ENCODE measurements around the gene TMCC1. TPM values are rescaled to one million over a fixed set of nuclear protein-coding genes. Genes with fewer than 3 reads are reported as not detected.

TMCC1 gene
- total RNA-seq, 1 donor from 2014 or later, result 25.9 TPM

GRCh38 chr3:129708328-129708861 lies 185.1 kb downstream of the TMCC1 start:
- peaks cover 7% of the 10 kb centered on the region for H3K36me3 Mint-ChIP-seq (ENCODE audit: low read depth)
- intact Hi-C loops (cut with micrococcal nuclease), result no loop called here
- DNase-seq (no peak), ATAC-seq (ENCODE audit: low read depth) (no peak)
- H3K9me3 Mint-ChIP-seq, result no peaks in the 10 kb centered on the region
- no peak overlapping the region for H3K27ac Mint-ChIP-seq
- H3K4me3 Mint-ChIP-seq, result no peak overlapping the region
- ChIA-PET CTCF (no interaction called here), POLR2A (no interaction called here)
- H3K4me1 Mint-ChIP-seq, result no peaks in the 10 kb centered on the region
- no peaks in the 10 kb centered on the region for H3K27me3 Mint-ChIP-seq
- no peak for TF ChIP-seq CTCF (IDR thresholded peaks at IDR 0.05)

- H3K27ac Mint-ChIP-seq, result no peak overlapping the region
- no peaks in the 10 kb centered on the region for H3K27me3 Mint-ChIP-seq
- DNase-seq (no peak), ATAC-seq (ENCODE audit: low read depth) (no peak)
- no peaks in the 10 kb centered on the region for H3K4me1 Mint-ChIP-seq
- peaks cover 7% of the 10 kb centered on the region for H3K36me3 Mint-ChIP-seq (ENCODE audit: low read depth)
- POLR2A ChIA-PET, result no interaction called here
- TF ChIP-seq CTCF (IDR thresholded peaks at IDR 0.05), result no peak
- H3K4me3 Mint-ChIP-seq, result no peak overlapping the region
- CTCF ChIA-PET, result no interaction called here
- intact Hi-C loops (cut with micrococcal nuclease), result no loop called here
- no peaks in the 10 kb centered on the region for H3K9me3 Mint-ChIP-seq
Measured at GRCh38 chr3:129705274-129705673, 188.2 kb downstream of the TMCC1 start.

GRCh38 chr3:129703913-129704312 lies 189.6 kb downstream of the TMCC1 start:
- intact Hi-C loops (cut with micrococcal nuclease), result no loop called here
- Mint-ChIP-seq H3K4me3 (no peak overlapping the region), H3K27me3 (no peaks in the 10 kb centered on the region), H3K36me3 (ENCODE audit: low read depth) (peaks cover 7% of the 10 kb centered on the region), H3K27ac (no peak overlapping the region), H3K4me1 (no peaks in the 10 kb centered on the region), H3K9me3 (no peaks in the 10 kb centered on the region)
- no peak for TF ChIP-seq CTCF (IDR thresholded peaks at IDR 0.05)
- POLR2A ChIA-PET, result no interaction called here
- DNase-seq (no peak), ATAC-seq (ENCODE audit: low read depth) (no peak)
- CTCF ChIA-PET, result no interaction called here

GRCh38 chr3:129702934-129703712 lies 190.4 kb downstream of the TMCC1 start:
- CTCF ChIA-PET, result no interaction called here
- H3K4me3 Mint-ChIP-seq, result no peak overlapping the region
- H3K27ac Mint-ChIP-seq, result no peak overlapping the region
- DNase-seq (no peak), ATAC-seq (ENCODE audit: low read depth) (no peak)
- H3K27me3 Mint-ChIP-seq, result no peaks in the 10 kb centered on the region
- POLR2A ChIA-PET, result no interaction called here
- H3K9me3 Mint-ChIP-seq, result no peaks in the 10 kb centered on the region
- no peaks in the 10 kb centered on the region for H3K4me1 Mint-ChIP-seq
- intact Hi-C loops (cut with micrococcal nuclease), result no loop called here
- no peak for TF ChIP-seq CTCF (IDR thresholded peaks at IDR 0.05)
- H3K36me3 Mint-ChIP-seq (ENCODE audit: low read depth), result peaks cover 7% of the 10 kb centered on the region

- POLR2A ChIA-PET, result no interaction called here
- H3K27ac Mint-ChIP-seq, result no peak overlapping the region
Measured at GRCh38 chr3:129701161-129701560, 192.3 kb downstream of the TMCC1 start.

More at GRCh38 chr3:129701161-129701560, 192.3 kb downstream of the TMCC1 start:
- DNase-seq (no peak), ATAC-seq (ENCODE audit: low read depth) (no peak)
- no peak overlapping the region for H3K4me3 Mint-ChIP-seq
- no peak for TF ChIP-seq CTCF (IDR thresholded peaks at IDR 0.05)
- intact Hi-C loops (cut with micrococcal nuclease), result no loop called here
- no peaks in the 10 kb centered on the region for H3K27me3 Mint-ChIP-seq
- H3K36me3 Mint-ChIP-seq (ENCODE audit: low read depth), result peaks cover 14% of the 10 kb centered on the region
- CTCF ChIA-PET, result no interaction called here
- H3K4me1 Mint-ChIP-seq, result no peaks in the 10 kb centered on the region
- H3K9me3 Mint-ChIP-seq, result peaks cover 11% of the 10 kb centered on the region

Measured in activated B cell treated with CpG ODN at 0.5 μM for 24 hours (primary cell).